ENCODE measurements around the gene TRPM6.

TRPM6 gene

GRCh38 chr9:74729136-74729695 is 158.5 kb downstream of the TRPM6 start:
- Histone ChIP-seq H3K4me1 (ENCODE audit: control insufficient read depth, low read length) (no peaks in the 10 kb centered on the region), H4K20me1 (ENCODE audit: control insufficient read depth, insufficient read depth, low read depth, low read length) (no peaks in the 10 kb centered on the region), H3K4me3 (ENCODE audit: low read length) (no peak overlapping the region), H3K27me3 (ENCODE audit: control insufficient read depth, low read length) (no peaks in the 10 kb centered on the region), H3K9me3 (ENCODE audit: control insufficient read depth, insufficient read depth, low read length) (no peaks in the 10 kb centered on the region), H3K4me2 (ENCODE audit: low read length) (no peak overlapping the region), H3F3A (ENCODE audit: control insufficient read depth, insufficient read depth) (no peaks in the 10 kb centered on the region), H3K9me2 (replicated peaks; ENCODE audit: control insufficient read depth, low read length) (no peaks in the 10 kb centered on the region), H3K79me2 (ENCODE audit: control insufficient read depth, low read length) (no peaks in the 10 kb centered on the region), H3K27ac (ENCODE audit: low read depth, low read length) (no peak overlapping the region), H3K36me3 (ENCODE audit: control insufficient read depth, low read length) (no peaks in the 10 kb centered on the region)
- TF ChIP-seq CTCF (IDR thresholded peaks at IDR 0.05; ENCODE audit: low read depth, low read length, poor library complexity, severe bottlenecking) (no peak), EZH2phosphoT487 (IDR thresholded peaks at IDR 0.05; ENCODE audit: borderline replicate concordance, low read length) (no peak)

GRCh38 chr9:74728176-74728575 is 159.5 kb downstream of the TRPM6 start:
- Histone ChIP-seq H3K36me3 (ENCODE audit: control insufficient read depth, low read length) (no peaks in the 10 kb centered on the region), H3K4me1 (ENCODE audit: control insufficient read depth, low read length) (no peaks in the 10 kb centered on the region), H3K9me3 (ENCODE audit: control insufficient read depth, insufficient read depth, low read length) (no peaks in the 10 kb centered on the region), H3F3A (ENCODE audit: control insufficient read depth, insufficient read depth) (no peaks in the 10 kb centered on the region), H4K20me1 (ENCODE audit: control insufficient read depth, insufficient read depth, low read depth, low read length) (no peaks in the 10 kb centered on the region), H3K4me3 (ENCODE audit: low read length) (no peak overlapping the region), H3K4me2 (ENCODE audit: low read length) (no peak overlapping the region), H3K27ac (ENCODE audit: low read depth, low read length) (no peak overlapping the region), H3K9me2 (replicated peaks; ENCODE audit: control insufficient read depth, low read length) (no peaks in the 10 kb centered on the region), H3K79me2 (ENCODE audit: control insufficient read depth, low read length) (no peaks in the 10 kb centered on the region), H3K27me3 (ENCODE audit: control insufficient read depth, low read length) (no peaks in the 10 kb centered on the region)
- TF ChIP-seq CTCF (IDR thresholded peaks at IDR 0.05; ENCODE audit: low read depth, low read length, poor library complexity, severe bottlenecking) (no peak), EZH2phosphoT487 (IDR thresholded peaks at IDR 0.05; ENCODE audit: borderline replicate concordance, low read length) (no peak)

- H3K36me3 ChIP-seq (ENCODE audit: control insufficient read depth, low read length) = no peaks in the 10 kb centered on the region
- no peak overlapping the region for H3K4me2 ChIP-seq (ENCODE audit: low read length)
- H3F3A ChIP-seq (ENCODE audit: control insufficient read depth, insufficient read depth) = no peaks in the 10 kb centered on the region
- H4K20me1 ChIP-seq (ENCODE audit: control insufficient read depth, insufficient read depth, low read depth, low read length) = no peaks in the 10 kb centered on the region
- no peaks in the 10 kb centered on the region for H3K9me2 ChIP-seq (replicated peaks; ENCODE audit: control insufficient read depth, low read length)
- no peak for TF ChIP-seq EZH2phosphoT487 (IDR thresholded peaks at IDR 0.05; ENCODE audit: borderline replicate concordance, low read length)
- no peak for TF ChIP-seq CTCF (IDR thresholded peaks at IDR 0.05; ENCODE audit: low read depth, low read length, poor library complexity, severe bottlenecking)
- H3K27ac ChIP-seq (ENCODE audit: low read depth, low read length) = no peak overlapping the region
- no peak overlapping the region for H3K4me3 ChIP-seq (ENCODE audit: low read length)
- H3K79me2 ChIP-seq (ENCODE audit: control insufficient read depth, low read length) = no peaks in the 10 kb centered on the region
- H3K27me3 ChIP-seq (ENCODE audit: control insufficient read depth, low read length) = peaks cover 4% of the 10 kb centered on the region
- no peaks in the 10 kb centered on the region for H3K9me3 ChIP-seq (ENCODE audit: control insufficient read depth, insufficient read depth, low read length)
- no peaks in the 10 kb centered on the region for H3K4me1 ChIP-seq (ENCODE audit: control insufficient read depth, low read length)
These were observed 161.1 kb downstream of the TRPM6 start for GRCh38 chr9:74726581-74726980.

Measured in DOHH2 (cell line).